ENCODE results near the gene MOCOS. TPM values are rescaled to one million over a fixed set of nuclear protein-coding genes. Genes with fewer than 3 reads are reported as not detected.

MOCOS gene
- total and polyA plus RNA-seq, 2 experiments from 2014 or later, result 3.1 to 8.6 TPM

- H3K9me3 ChIP-seq (ENCODE audit: low read depth), result no peaks in the 10 kb centered on the region
- H3K36me3 ChIP-seq (replicated peaks; ENCODE audit: insufficient read depth, low read depth), result no peaks in the 10 kb centered on the region
- no peaks in the 10 kb centered on the region for H3K79me2 ChIP-seq
- TF ChIP-seq EZH2 (IDR thresholded peaks at IDR 0.05; ENCODE audit: borderline replicate concordance) (no peak), EZH2phosphoT487 (IDR thresholded peaks at IDR 0.05; ENCODE audit: low read depth, severe bottlenecking, unreplicated experiment) (no peak), CTCF (IDR thresholded peaks at IDR 0.05; ENCODE audit: poor library complexity) (no peak)
- H3K4me1 ChIP-seq (ENCODE audit: insufficient read depth), result no peaks in the 10 kb centered on the region
- WGBS (ENCODE audit: low lambda C conversion rate, missing lambda C conversion rate), result 85% methylated on average over 5 of the region's 5 CpGs
- no peak for DNase-seq (ENCODE audit: low spot score)
- no peaks in the 10 kb centered on the region for H3K27me3 ChIP-seq
- no peak overlapping the region for H3K4me2 ChIP-seq
- no peak overlapping the region for H2AFZ ChIP-seq
- H3K9me2 ChIP-seq (replicated peaks; ENCODE audit: insufficient read depth), result no peaks in the 10 kb centered on the region
- H3K4me3 ChIP-seq, result no peak overlapping the region
- H3K27ac ChIP-seq, result no peak overlapping the region
- H4K20me1 ChIP-seq (ENCODE audit: insufficient read depth, poor library complexity, severe bottlenecking), result no peaks in the 10 kb centered on the region
These were observed 123.8 kb downstream of the MOCOS start for GRCh38 chr18:36311026-36311570.

DNA sequence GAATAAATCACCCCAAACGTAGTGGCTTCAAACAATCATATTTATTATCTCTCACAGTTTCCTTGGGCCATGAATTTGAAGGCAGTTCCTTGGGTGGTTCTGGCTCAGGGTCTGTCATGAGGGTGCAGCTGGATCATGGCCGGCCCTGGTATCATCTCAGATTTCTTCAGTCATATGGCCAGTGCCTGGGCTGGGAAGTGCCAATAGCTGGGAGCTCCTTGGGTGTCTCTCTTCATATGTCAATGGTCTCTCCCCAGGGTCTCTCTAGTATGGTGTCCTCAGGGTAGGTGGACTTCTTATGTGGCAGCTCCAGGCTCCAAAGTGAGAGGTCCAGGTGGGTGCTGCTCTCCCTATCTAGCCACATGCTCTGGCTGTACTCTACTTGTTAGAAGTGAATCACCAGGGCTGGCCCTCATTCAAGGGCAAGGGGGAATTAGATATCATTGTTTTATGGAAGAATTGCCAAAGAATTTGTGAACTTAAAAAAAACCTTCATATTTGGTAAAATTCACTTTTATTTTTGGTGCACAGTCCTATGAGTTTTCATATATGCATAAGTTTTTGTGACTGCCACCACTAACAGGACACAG lies 125.6 kb downstream of the MOCOS start:
- Histone ChIP-seq H3K9me2 (replicated peaks; ENCODE audit: insufficient read depth) (no peaks in the 10 kb centered on the region), H3K4me3 (no peak overlapping the region), H3K79me2 (no peaks in the 10 kb centered on the region), H2AFZ (no peak overlapping the region), H3K4me1 (ENCODE audit: insufficient read depth) (no peaks in the 10 kb centered on the region), H3K27ac (no peak overlapping the region), H3K4me2 (no peak overlapping the region), H3K27me3 (no peaks in the 10 kb centered on the region), H3K36me3 (replicated peaks; ENCODE audit: insufficient read depth, low read depth) (no peaks in the 10 kb centered on the region), H3K9me3 (ENCODE audit: low read depth) (no peaks in the 10 kb centered on the region), H4K20me1 (ENCODE audit: insufficient read depth, poor library complexity, severe bottlenecking) (no peaks in the 10 kb centered on the region)
- no peak for DNase-seq (ENCODE audit: low spot score)
- 90% methylated on average over 2 of the region's 2 CpGs for WGBS (ENCODE audit: low lambda C conversion rate, missing lambda C conversion rate)
- TF ChIP-seq EZH2 (IDR thresholded peaks at IDR 0.05; ENCODE audit: borderline replicate concordance), result no peak
- no peak for TF ChIP-seq EZH2phosphoT487 (IDR thresholded peaks at IDR 0.05; ENCODE audit: low read depth, severe bottlenecking, unreplicated experiment)
- no peak for TF ChIP-seq CTCF (IDR thresholded peaks at IDR 0.05; ENCODE audit: poor library complexity)

- Histone ChIP-seq H2AFZ (no peak overlapping the region), H3K4me1 (ENCODE audit: insufficient read depth) (no peaks in the 10 kb centered on the region), H3K27ac (no peak overlapping the region), H3K27me3 (no peaks in the 10 kb centered on the region), H3K9me3 (ENCODE audit: low read depth) (peaks cover 3% of the 10 kb centered on the region), H3K4me3 (no peak overlapping the region), H3K9me2 (replicated peaks; ENCODE audit: insufficient read depth) (no peaks in the 10 kb centered on the region), H3K36me3 (replicated peaks; ENCODE audit: insufficient read depth, low read depth) (no peaks in the 10 kb centered on the region), H3K79me2 (no peaks in the 10 kb centered on the region), H4K20me1 (ENCODE audit: insufficient read depth, poor library complexity, severe bottlenecking) (no peaks in the 10 kb centered on the region), H3K4me2 (no peak overlapping the region)
- DNase-seq (ENCODE audit: low spot score), result no peak
- WGBS (ENCODE audit: low lambda C conversion rate, missing lambda C conversion rate), result 81% methylated on average over 4 of the region's 4 CpGs
- TF ChIP-seq EZH2 (IDR thresholded peaks at IDR 0.05; ENCODE audit: borderline replicate concordance) (no peak), EZH2phosphoT487 (IDR thresholded peaks at IDR 0.05; ENCODE audit: low read depth, severe bottlenecking, unreplicated experiment) (no peak), CTCF (IDR thresholded peaks at IDR 0.05; ENCODE audit: poor library complexity) (no peak)
These were observed 126.8 kb downstream of the MOCOS start for GRCh38 chr18:36314098-36314497.
